Measurements from ENCODE around the gene KLF15.

KLF15 gene

GRCh38 chr3:126360714-126361060 is 3.5 kb upstream of the KLF15 start:
- DNase-seq (ENCODE audit: low read depth in 2 of 2): no peak

GRCh38 chr3:126360046-126360713 is 3.0 kb upstream of the KLF15 start:
- no peak for DNase-seq (ENCODE audit: low read depth in 2 of 2)

GRCh38 chr3:126358816-126359181 is 1.6 kb upstream of the KLF15 start:
- DNase-seq (ENCODE audit: low read depth in 2 of 2): no peak

GRCh38 chr3:126358038-126358815 is 1.0 kb upstream of the KLF15 start:
- no peak for DNase-seq (ENCODE audit: low read depth in 2 of 2)

GRCh38 chr3:126356373-126357264 is 589 bp downstream of the KLF15 start:
- DNase-seq (ENCODE audit: low read depth in 2 of 2): no peak

GRCh38 chr3:126355777-126356372 is 1.3 kb downstream of the KLF15 start:
- no peak for DNase-seq (ENCODE audit: low read depth in 2 of 2)

GRCh38 chr3:126355251-126355650 is 2.0 kb downstream of the KLF15 start:
- no peak for DNase-seq (ENCODE audit: low read depth in 2 of 2)

- no peak for DNase-seq (ENCODE audit: low read depth in 2 of 2)
These were observed 2.4 kb downstream of the KLF15 start for GRCh38 chr3:126354776-126355175.

- no peak for DNase-seq (ENCODE audit: low read depth in 2 of 2)
These were observed 3.4 kb downstream of the KLF15 start for GRCh38 chr3:126353694-126354321.

GRCh38 chr3:126352476-126353454 is 4.4 kb downstream of the KLF15 start:
- DNase-seq (ENCODE audit: low read depth in 2 of 2): no peak

GRCh38 chr3:126351771-126352475 is 5.3 kb downstream of the KLF15 start:
- no peak for DNase-seq (ENCODE audit: low read depth in 2 of 2)

GRCh38 chr3:126351086-126351770 is 6.0 kb downstream of the KLF15 start:
- DNase-seq (ENCODE audit: low read depth in 2 of 2): no peak

GRCh38 chr3:126350502-126351085 is 6.6 kb downstream of the KLF15 start:
- DNase-seq (ENCODE audit: low read depth in 2 of 2): no peak

GRCh38 chr3:126349611-126350501 is 7.4 kb downstream of the KLF15 start:
- DNase-seq (ENCODE audit: low read depth in 2 of 2): no peak

GRCh38 chr3:126349071-126349470 is 8.1 kb downstream of the KLF15 start:
- no peak for DNase-seq (ENCODE audit: low read depth in 2 of 2)

- no peak for DNase-seq (ENCODE audit: low read depth in 2 of 2)
These were observed 8.8 kb downstream of the KLF15 start for GRCh38 chr3:126348308-126348920.

GRCh38 chr3:126347543-126348161 is 9.6 kb downstream of the KLF15 start:
- DNase-seq (ENCODE audit: low read depth in 2 of 2): no peak
